ENCODE measurements around the gene ARHGAP24. TPM values are rescaled to one million over a fixed set of nuclear protein-coding genes. Genes with fewer than 3 reads are reported as not detected.

The ARHGAP24 gene
- total and polyA plus RNA-seq, 2 experiments from 2014 or later: 0.21 to 0.36 TPM

GRCh38 chr4:85491527-85491926 lies 16.6 kb downstream of the ARHGAP24 start (continued):
- TF ChIP-seq CTCF (conservative IDR thresholded peaks at IDR 0.05; ENCODE audit: low read depth in 2 of 2) (no peak), JUNB (IDR thresholded peaks at IDR 0.05; ENCODE audit: unreplicated experiment) (no peak), ZNF114 (CRISPR knock-in tag; IDR thresholded peaks at IDR 0.05) (no peak), ZNF331 (CRISPR knock-in tag; IDR thresholded peaks at IDR 0.05; ENCODE audit: low read depth) (no peak)

- Mint-ChIP-seq H3K4me1 (peaks cover 11% of the 10 kb centered on the region), H3K4me3 (no peak overlapping the region), H3K9me3 (no peaks in the 10 kb centered on the region; the same call in 2 of the 3 replicates), H3K36me3 (ENCODE audit: low read depth) (no peaks in the 10 kb centered on the region), H3K27me3 (ENCODE audit: insufficient read depth, low read depth, poor library complexity) (peaks cover 6% of the 10 kb centered on the region), H3K27ac (no peak overlapping the region)
- Histone ChIP-seq H4K20me1 (replicated peaks; ENCODE audit: insufficient read depth) (peaks cover 3% of the 10 kb centered on the region; the same call in 1 of the 2 replicates), H3K27ac (ENCODE audit: low read depth) (no peak overlapping the region), H3F3A (replicated peaks; ENCODE audit: low read depth) (no peaks in the 10 kb centered on the region), H3K79me2 (replicated peaks; ENCODE audit: insufficient read depth) (no peaks in the 10 kb centered on the region), H3K4me3 (no peak overlapping the region), H2AFZ (no peak overlapping the region), H3K4me2 (no peak overlapping the region), H3K27me3 (ENCODE audit: insufficient read depth) (no peaks in the 10 kb centered on the region), H3K9me2 (ENCODE audit: insufficient read depth) (no peaks in the 10 kb centered on the region), H3K4me1 (ENCODE audit: insufficient read depth) (no peaks in the 10 kb centered on the region; the same call in 1 of the 2 replicates), H3K36me3 (ENCODE audit: insufficient read depth) (no peaks in the 10 kb centered on the region)
- DNase-seq (ENCODE audit: low spot score): no peak
- no peak for ATAC-seq
- TF ChIP-seq NANOG (IDR thresholded peaks at IDR 0.05; ENCODE audit: borderline replicate concordance) (no peak), ZNF114 (CRISPR knock-in tag; IDR thresholded peaks at IDR 0.05) (no peak), CREB1 (CRISPR knock-in tag; IDR thresholded peaks at IDR 0.05; ENCODE audit: low read depth) (no peak), ZNF331 (CRISPR knock-in tag; IDR thresholded peaks at IDR 0.05; ENCODE audit: low read depth) (no peak), EZH2 (IDR thresholded peaks at IDR 0.05; ENCODE audit: low read depth, unreplicated experiment) (no peak), CTCF (conservative IDR thresholded peaks at IDR 0.05; ENCODE audit: low read depth in 2 of 2) (no peak), REST (IDR thresholded peaks at IDR 0.05; ENCODE audit: unreplicated experiment) (no peak), ZNF462 (CRISPR knock-in tag; IDR thresholded peaks at IDR 0.05) (no peak), POLR2AphosphoS5 (IDR thresholded peaks at IDR 0.05; ENCODE audit: low read depth) (no peak)
These were observed 17.4 kb downstream of the ARHGAP24 start for GRCh38 chr4:85492336-85492735.
